ENCODE results near the gene PPFIBP2.

GRCh38 chr11:7651700-7652099 lies 137.9 kb downstream of the PPFIBP2 start:
- TF ChIP-seq YY1 (IDR thresholded peaks at IDR 0.05; ENCODE audit: insufficient read depth, insufficient read length) (no peak), ZNF274 (IDR thresholded peaks at IDR 0.05; ENCODE audit: low read depth, low read length) (no peak), SUZ12 (IDR thresholded peaks at IDR 0.05; ENCODE audit: extremely low read depth, insufficient read depth, insufficient read length) (no peak)

Measured in NT2/D1 (cell line).